BLaER1 treated with 17β-estradiol and CSF1 and Interleukin-3, amounts not matched to agents 10 nM and 100 nM (cell line): ENCODE data around the gene CALM1.

Experiments
- H3K27ac ChIP-seq, 11 experiments: shearing (Covaris generic); formaldehyde crosslinking; 2 replicates each; pipeline ENCODE4 v1.8.1; 2022
- H3K27me3 ChIP-seq, 11 experiments: shearing (Covaris generic); formaldehyde crosslinking; 2 replicates each; pipeline ENCODE4 v1.8.1; 2022
- H3K36me3 ChIP-seq, 11 experiments: shearing (Covaris generic); formaldehyde crosslinking; 2 replicates each; pipeline ENCODE4 v1.8.1; 2022
- H3K4me1 ChIP-seq, 10 experiments: shearing (Covaris generic); formaldehyde crosslinking; 2 replicates each; pipeline ENCODE4 v1.8.1; 2022
- H3K4me2 ChIP-seq, 11 experiments: shearing (Covaris generic); formaldehyde crosslinking; 2 replicates each; pipeline ENCODE4 v1.8.1; 2022
- H3K4me3 ChIP-seq, 10 experiments: shearing (Covaris generic); formaldehyde crosslinking; 2 replicates each; pipeline ENCODE4 v1.8.1; 2022
- H3K9ac ChIP-seq, 11 experiments: shearing (Covaris generic); formaldehyde crosslinking; 2 replicates each; pipeline ENCODE4 v1.8.1; 2022
- H3K9me3 ChIP-seq, 11 experiments: shearing (Covaris generic); formaldehyde crosslinking; replicated peaks in 1 of 11; 2 replicates each; pipeline ENCODE4 v1.8.1; 2022
- H4K20me1 ChIP-seq, 11 experiments: shearing (Covaris generic); formaldehyde crosslinking; 2 replicates each; pipeline ENCODE4 v1.8.1; 2022
- Cebpa-rat ChIP-seq, 11 experiments: shearing (Covaris generic); IDR thresholded peaks; 2 replicates each; pipeline ENCODE4 v1.8.1; 2022

The CALM1 gene

DNA sequence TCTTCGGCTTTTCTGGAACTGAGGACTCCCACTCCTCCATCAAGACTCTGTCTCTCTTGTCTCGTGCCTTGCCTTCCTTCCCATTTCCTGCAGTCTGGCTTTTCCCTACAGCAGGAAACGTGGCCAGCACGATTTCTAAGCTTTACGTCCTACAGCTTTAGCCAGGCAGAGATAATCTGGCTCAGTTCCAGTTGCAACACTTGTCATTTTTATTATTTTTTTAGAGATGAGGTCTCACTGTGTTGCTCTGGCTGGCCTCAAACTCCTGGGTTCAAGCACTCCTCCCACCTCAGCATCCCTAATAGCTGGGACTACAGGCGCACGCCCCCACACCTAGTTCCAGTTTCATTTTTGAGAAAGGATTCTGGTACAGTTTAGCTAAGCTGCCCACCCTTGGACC is 19.9 kb downstream of the CALM1 start:
- TF ChIP-seq Cebpa-rat (IDR thresholded peaks at IDR 0.05) = no peak
- H3K9me3 ChIP-seq = peaks cover 0 to 10% (median 3%) of the 10 kb centered on the region in 11 experiments; a peak in 5 of 22 replicates
- no peak overlapping the region for H3K9ac ChIP-seq
- no peaks in the 10 kb centered on the region for H3K27me3 ChIP-seq
- peaks cover 11 to 27% (median 21%) of the 10 kb centered on the region in 10 experiments for H3K4me1 ChIP-seq
- no peak overlapping the region for H3K27ac ChIP-seq
- no peaks in the 10 kb centered on the region for H4K20me1 ChIP-seq
- peak overlapping the region; percentile 33 to 76 (median 59) for H3K4me2 ChIP-seq
- no peak overlapping the region for H3K4me3 ChIP-seq
- H3K36me3 ChIP-seq = no peaks in the 10 kb centered on the region

DNA sequence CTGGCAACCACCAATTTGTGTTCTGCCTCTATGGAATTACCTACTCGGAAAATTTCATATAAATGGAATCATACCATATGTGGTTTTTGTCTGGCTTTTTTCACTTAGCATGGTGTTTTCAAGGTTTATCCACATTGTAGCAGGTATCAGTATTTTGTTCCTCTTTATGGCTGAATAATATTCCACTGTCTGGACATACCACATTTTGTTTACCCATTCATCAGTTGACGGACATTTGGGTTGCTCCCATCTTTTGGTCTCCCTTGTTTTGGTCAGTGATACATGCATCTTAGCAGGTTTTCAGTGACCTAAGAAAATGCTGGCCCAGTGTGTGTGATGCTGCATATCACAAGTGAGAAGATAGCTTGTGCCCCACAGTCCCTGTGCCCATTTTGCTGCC is 21.2 kb downstream of the CALM1 start:
- H3K9ac ChIP-seq = no peak overlapping the region
- H3K4me3 ChIP-seq = no peak overlapping the region
- no peak for TF ChIP-seq Cebpa-rat (IDR thresholded peaks at IDR 0.05)
- peaks cover 11 to 30% (median 23%) of the 10 kb centered on the region in 10 experiments for H3K4me1 ChIP-seq
- H3K4me2 ChIP-seq = no peak overlapping the region
- H3K27me3 ChIP-seq = no peaks in the 10 kb centered on the region
- peaks cover 0 to 10% (median 3%) of the 10 kb centered on the region in 11 experiments; a peak in 5 of 22 replicates for H3K9me3 ChIP-seq
- H3K27ac ChIP-seq = no peak overlapping the region
- H3K36me3 ChIP-seq = no peaks in the 10 kb centered on the region
- H4K20me1 ChIP-seq = no peaks in the 10 kb centered on the region

DNA sequence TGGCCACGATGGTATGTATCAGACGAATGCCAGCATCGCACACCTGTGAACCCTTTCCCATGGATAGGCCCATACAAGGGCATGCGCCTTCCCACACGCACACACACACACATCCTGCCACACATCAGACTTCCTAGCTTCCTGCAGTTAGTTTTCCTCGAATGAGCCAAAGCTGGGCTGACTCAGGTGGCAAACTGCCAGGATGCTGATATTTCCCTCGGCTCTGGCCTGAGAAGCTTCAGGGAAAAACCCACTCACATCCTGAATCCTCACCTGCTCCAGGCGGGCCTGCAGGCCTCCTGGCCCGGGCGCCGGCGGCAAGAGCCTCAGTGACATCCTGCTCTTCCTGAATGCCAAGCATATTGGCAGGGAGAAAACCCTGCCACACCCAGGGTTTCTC is 22.4 kb downstream of the CALM1 start:
- Histone ChIP-seq H3K9me3 (peaks cover 0 to 10% (median 3%) of the 10 kb centered on the region in 11 experiments; a peak in 5 of 22 replicates), H3K9ac (no peak overlapping the region), H3K36me3 (no peaks in the 10 kb centered on the region), H4K20me1 (no peaks in the 10 kb centered on the region), H3K27ac (no peak overlapping the region), H3K27me3 (no peaks in the 10 kb centered on the region), H3K4me3 (no peak overlapping the region), H3K4me2 (peak overlapping the region in 9 of 11 experiments; percentile 9 to 49 (median 33); a peak in 16 of 22 replicates), H3K4me1 (peaks cover 11 to 41% (median 35%) of the 10 kb centered on the region in 10 experiments)
- TF ChIP-seq Cebpa-rat (IDR thresholded peaks at IDR 0.05) = no peak

DNA sequence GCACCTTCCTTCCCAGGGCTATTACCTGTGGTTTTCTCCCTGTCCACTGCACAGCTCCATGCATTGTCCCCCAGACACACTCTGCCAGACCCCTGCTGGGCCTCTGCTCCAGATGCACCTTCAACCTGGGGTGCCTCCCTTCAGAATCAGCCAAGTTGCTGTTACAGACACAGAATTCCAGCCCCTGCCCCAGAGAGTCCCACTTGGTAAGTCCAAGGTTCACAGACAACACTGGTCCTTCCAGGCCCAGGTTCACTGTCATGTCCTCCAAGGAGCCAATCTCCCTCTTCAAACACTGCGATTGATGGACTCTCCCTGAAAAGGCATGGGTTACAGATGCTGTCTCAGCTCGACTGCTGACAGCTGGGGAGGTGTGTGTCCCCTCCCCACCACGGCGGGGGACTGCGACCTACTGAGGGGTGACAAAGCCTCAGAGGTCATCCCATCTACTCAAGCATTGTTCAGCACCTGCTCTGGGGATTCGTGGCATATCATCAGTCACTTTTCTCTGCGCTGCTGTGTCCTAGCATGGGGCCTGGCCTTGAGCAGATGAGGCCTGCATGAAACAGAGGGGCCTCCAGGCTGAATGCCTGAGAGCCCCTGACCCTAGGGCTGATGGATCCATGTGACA is 24.3 kb downstream of the CALM1 start:
- no peak overlapping the region for H3K4me3 ChIP-seq
- H4K20me1 ChIP-seq = no peaks in the 10 kb centered on the region
- no peaks in the 10 kb centered on the region for H3K36me3 ChIP-seq
- H3K9ac ChIP-seq = no peak overlapping the region
- H3K4me2 ChIP-seq = no peak overlapping the region
- no peaks in the 10 kb centered on the region for H3K27me3 ChIP-seq
- no peak overlapping the region for H3K27ac ChIP-seq
- peaks cover 11 to 59% (median 47%) of the 10 kb centered on the region in 10 experiments for H3K4me1 ChIP-seq
- peaks cover 0 to 10% (median 3%) of the 10 kb centered on the region in 11 experiments; a peak in 5 of 22 replicates for H3K9me3 ChIP-seq
- TF ChIP-seq Cebpa-rat (IDR thresholded peaks at IDR 0.05) = no peak

DNA sequence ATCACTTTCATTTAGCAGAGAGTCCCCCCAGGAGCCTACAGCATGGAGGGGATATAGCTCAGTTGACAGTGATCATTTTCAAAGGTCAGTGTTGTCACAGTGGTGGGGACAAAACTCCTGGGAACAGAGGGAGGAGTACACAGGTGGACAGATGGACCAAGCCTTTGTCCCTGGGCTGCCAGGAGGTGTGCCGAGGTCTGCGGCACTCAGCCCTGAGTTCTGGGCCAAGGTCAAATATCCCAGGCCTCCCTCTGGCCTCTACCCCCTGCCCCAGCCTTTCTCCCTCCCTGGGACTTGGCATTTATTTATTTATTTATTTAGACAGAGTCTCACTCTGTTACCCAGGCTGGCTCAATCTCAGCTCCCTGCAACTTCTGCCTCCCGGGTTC is 24.8 kb downstream of the CALM1 start:
- Histone ChIP-seq H3K4me1 (peaks cover 8 to 61% (median 47%) of the 10 kb centered on the region in 10 experiments), H3K9ac (no peak overlapping the region), H3K4me2 (no peak overlapping the region), H3K4me3 (no peak overlapping the region), H4K20me1 (no peaks in the 10 kb centered on the region), H3K27me3 (no peaks in the 10 kb centered on the region), H3K36me3 (no peaks in the 10 kb centered on the region), H3K9me3 (peaks cover 0 to 10% (median 3%) of the 10 kb centered on the region in 11 experiments; a peak in 5 of 22 replicates), H3K27ac (no peak overlapping the region)
- TF ChIP-seq Cebpa-rat (IDR thresholded peaks at IDR 0.05) = no peak

DNA sequence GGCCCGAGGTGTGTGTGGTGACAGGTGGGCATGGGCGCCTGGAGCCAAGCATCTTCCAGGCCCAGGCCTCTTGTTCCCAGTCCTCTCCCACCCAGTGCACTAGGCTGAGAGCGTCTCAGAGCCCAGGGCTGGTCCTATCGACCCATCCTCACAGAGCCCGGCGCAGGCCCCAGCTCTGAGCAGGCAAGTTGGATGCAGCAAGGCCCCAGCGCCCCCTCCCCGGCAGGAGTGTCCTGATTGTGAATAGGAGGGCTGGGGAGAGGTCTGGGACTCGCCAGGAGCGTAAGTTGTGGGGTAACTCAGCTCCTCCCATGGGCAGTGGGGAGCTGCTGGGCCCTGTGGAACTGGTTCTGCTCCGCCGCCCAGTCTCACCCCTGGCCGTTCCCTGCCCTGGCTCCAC is 26.3 kb downstream of the CALM1 start:
- no peak for TF ChIP-seq Cebpa-rat (IDR thresholded peaks at IDR 0.05)
- peaks cover 20 to 70% (median 56%) of the 10 kb centered on the region in 10 experiments for H3K4me1 ChIP-seq
- H3K9ac ChIP-seq = no peak overlapping the region; a peak in 1 of 22 replicates
- peaks cover 0 to 8% (median 0%) of the 10 kb centered on the region in 11 experiments; a peak in 5 of 22 replicates for H3K9me3 ChIP-seq
- H3K4me2 ChIP-seq = peak overlapping the region in 8 of 11 experiments; percentile 14 to 70 (median 50); a peak in 13 of 22 replicates
- H3K36me3 ChIP-seq = no peaks in the 10 kb centered on the region
- H4K20me1 ChIP-seq = no peaks in the 10 kb centered on the region
- H3K4me3 ChIP-seq = no peak overlapping the region
- no peaks in the 10 kb centered on the region for H3K27me3 ChIP-seq
- H3K27ac ChIP-seq = peak overlapping the region in 5 of 11 experiments; percentile 5 to 57 (median 27); a peak in 5 of 22 replicates

DNA sequence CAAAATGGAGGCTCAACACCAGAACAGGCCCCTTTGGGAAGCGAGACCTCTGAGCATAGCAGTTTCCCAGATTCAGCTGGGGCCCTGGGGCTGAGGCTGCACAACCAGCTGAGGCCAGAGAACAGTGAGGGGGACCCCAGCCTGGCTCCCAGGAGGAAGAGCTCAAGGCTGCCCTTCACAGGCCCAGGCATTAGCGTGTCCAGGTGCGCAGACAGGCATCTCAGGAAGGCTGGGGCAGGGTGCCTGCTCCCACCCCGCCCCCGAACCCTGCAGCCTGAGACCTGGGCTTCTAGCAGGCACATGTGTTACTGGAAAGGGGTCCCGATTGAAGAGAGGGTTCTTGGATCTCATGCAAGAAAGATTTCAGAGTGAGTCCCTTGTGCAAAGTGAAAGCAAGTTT is 27.2 kb downstream of the CALM1 start:
- Histone ChIP-seq H3K27ac (peak overlapping the region in 1 of 11 experiments; percentile 19; a peak in 1 of 22 replicates), H3K9me3 (peaks cover 0 to 9% (median 4%) of the 10 kb centered on the region in 11 experiments; a peak in 15 of 22 replicates), H4K20me1 (no peaks in the 10 kb centered on the region), H3K36me3 (no peaks in the 10 kb centered on the region), H3K9ac (no peak overlapping the region), H3K4me3 (no peak overlapping the region), H3K27me3 (no peaks in the 10 kb centered on the region), H3K4me1 (peaks cover 24 to 74% (median 60%) of the 10 kb centered on the region in 10 experiments), H3K4me2 (peak overlapping the region in 8 of 11 experiments; percentile 14 to 70 (median 50); a peak in 16 of 22 replicates)
- TF ChIP-seq Cebpa-rat (IDR thresholded peaks at IDR 0.05) = no peak

DNA sequence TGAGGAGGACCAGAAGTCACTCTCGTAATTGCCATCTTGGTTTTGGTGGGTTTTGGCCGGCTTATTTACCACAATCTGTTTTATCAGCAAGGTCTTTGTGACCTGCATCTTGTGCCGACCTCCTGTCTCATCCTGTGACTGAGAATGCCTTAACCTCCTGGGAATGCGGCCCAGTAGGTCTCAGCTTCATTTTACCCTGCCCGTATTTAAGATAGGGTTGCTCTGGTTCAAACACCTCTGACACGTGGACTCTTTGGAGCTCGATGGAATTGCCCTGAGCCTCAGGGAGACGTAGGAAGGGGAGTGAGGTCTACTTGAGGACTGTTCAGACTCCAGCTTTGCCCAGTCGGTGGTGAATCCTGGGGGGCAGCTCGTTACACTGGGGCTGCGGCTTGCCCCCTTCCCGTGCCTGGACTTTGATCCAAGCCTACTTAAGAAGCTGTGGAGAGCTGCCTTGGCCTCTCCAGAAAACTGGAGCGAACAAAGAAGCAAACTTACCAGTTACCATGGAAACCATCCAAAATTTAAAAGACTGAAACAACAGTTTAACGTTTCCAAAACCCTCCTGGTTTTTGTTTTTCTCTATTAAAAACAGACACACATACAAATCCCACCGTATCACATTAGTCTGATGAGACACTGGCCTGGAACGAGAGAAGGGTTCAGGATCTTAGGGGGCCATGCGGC is 28.0 kb downstream of the CALM1 start:
- no peaks in the 10 kb centered on the region for H4K20me1 ChIP-seq
- no peak for TF ChIP-seq Cebpa-rat (IDR thresholded peaks at IDR 0.05)
- H3K27me3 ChIP-seq = no peaks in the 10 kb centered on the region
- H3K4me2 ChIP-seq = peak overlapping the region in 8 of 11 experiments; percentile 14 to 90 (median 48); a peak in 9 of 22 replicates
- no peaks in the 10 kb centered on the region for H3K36me3 ChIP-seq
- peaks cover 21 to 78% (median 63%) of the 10 kb centered on the region in 10 experiments for H3K4me1 ChIP-seq
- H3K27ac ChIP-seq = no peak overlapping the region
- no peak overlapping the region for H3K9ac ChIP-seq
- H3K9me3 ChIP-seq = peaks cover 0 to 12% (median 7%) of the 10 kb centered on the region in 11 experiments; a peak in 15 of 22 replicates
- no peak overlapping the region for H3K4me3 ChIP-seq

DNA sequence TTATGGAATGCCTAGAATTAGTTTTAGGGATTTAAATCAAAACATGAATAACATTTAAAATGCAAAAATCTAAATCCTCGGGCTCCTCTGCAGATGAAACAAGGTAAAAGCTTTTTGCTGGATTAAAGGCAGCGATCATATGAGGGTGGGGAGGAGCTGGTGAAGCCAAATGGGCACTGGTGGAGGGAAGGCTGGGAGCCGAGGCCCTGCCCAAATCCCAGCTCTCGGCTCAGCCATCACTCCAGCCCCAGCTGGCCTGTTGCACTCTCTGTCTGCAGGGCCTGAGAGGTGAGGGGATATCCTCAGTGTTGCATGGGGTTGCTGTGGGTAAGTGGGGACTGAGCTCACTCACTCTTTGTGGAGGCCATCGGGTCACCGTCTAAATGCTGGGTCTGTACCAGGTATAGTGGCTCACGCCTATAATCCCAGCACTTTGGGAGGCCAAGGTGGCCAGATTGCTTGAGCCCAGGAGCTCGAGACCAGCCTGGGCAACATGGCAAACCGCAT is 28.6 kb downstream of the CALM1 start:
- no peak for TF ChIP-seq Cebpa-rat (IDR thresholded peaks at IDR 0.05)
- no peaks in the 10 kb centered on the region for H3K36me3 ChIP-seq
- peak overlapping the region in 7 of 11 experiments; percentile 11 to 93 (median 89); a peak in 9 of 22 replicates for H3K4me2 ChIP-seq
- H4K20me1 ChIP-seq = no peaks in the 10 kb centered on the region
- no peak overlapping the region for H3K9ac ChIP-seq
- no peak overlapping the region for H3K27ac ChIP-seq
- H3K4me3 ChIP-seq = no peak overlapping the region
- H3K27me3 ChIP-seq = no peaks in the 10 kb centered on the region
- H3K4me1 ChIP-seq = peaks cover 21 to 84% (median 69%) of the 10 kb centered on the region in 10 experiments
- H3K9me3 ChIP-seq = peaks cover 0 to 12% (median 7%) of the 10 kb centered on the region in 11 experiments; a peak in 15 of 22 replicates
